Liver (tissue), 9 donors: Measurements from ENCODE around the gene LIPH. TPM values are rescaled to one million over a fixed set of nuclear protein-coding genes. Genes with fewer than 3 reads are reported as not detected.

Experiments
- DNase-seq: peaks from one replicate; pipeline ENCODE4 v3.0.0-alpha.2; 2017; ENCODE audit warnings: low spot score
- H3K27ac ChIP-seq, 2 donors: one replicate each; pipeline ENCODE4 v1.7.0; 2013; ENCODE audit warnings: inconsistent platforms in 2 of 2, low read length in 2 of 2, control low read depth in 1 of 2, low read depth in 1 of 2, mild to moderate bottlenecking in 1 of 2
- H3K27me3 ChIP-seq, 4 donors: one replicate each; pipeline versions ENCODE4 v1.6.1 to v1.7.0; 2013; ENCODE audit warnings: low read length in 3 of 4, inconsistent platforms in 1 of 4, mild to moderate bottlenecking in 1 of 4, moderate library complexity in 1 of 4; ENCODE audit not compliant: control insufficient read depth in 4 of 4, insufficient read depth in 4 of 4
- H3K36me3 ChIP-seq, 4 donors: one replicate each; pipeline versions ENCODE4 v1.6.1 to v1.7.0; 2013; ENCODE audit warnings: low read length in 3 of 4, mild to moderate bottlenecking in 3 of 4, low read depth in 1 of 4, moderate library complexity in 1 of 4; ENCODE audit not compliant: control insufficient read depth in 4 of 4, insufficient read depth in 3 of 4
- H3K4me1 ChIP-seq, 4 donors: one replicate each; pipeline versions ENCODE4 v1.6.1 to v1.7.0; 2013; ENCODE audit warnings: low read length in 3 of 4, mild to moderate bottlenecking in 3 of 4, moderate library complexity in 1 of 4; ENCODE audit not compliant: control insufficient read depth in 4 of 4, insufficient read depth in 4 of 4
- H3K4me3 ChIP-seq, 3 donors: one replicate each; pipeline versions ENCODE4 v1.6.1 to v1.7.0; 2013; ENCODE audit warnings: low read length in 3 of 3, control low read depth in 1 of 3, low read depth in 1 of 3, mild to moderate bottlenecking in 1 of 3
- H3K9ac ChIP-seq, 2 donors: one replicate each; pipeline ENCODE4 v1.7.0; 2013; ENCODE audit warnings: low read length in 2 of 2, mild to moderate bottlenecking in 2 of 2, moderate library complexity in 2 of 2, control low read depth in 1 of 2, low read depth in 1 of 2
- H3K9me3 ChIP-seq, 4 donors: one replicate each; pipeline versions ENCODE4 v1.6.1 to v1.7.0; 2013; ENCODE audit warnings: low read length in 3 of 4; ENCODE audit not compliant: control insufficient read depth in 4 of 4
- EGR1 ChIP-seq, 2 donors: IDR thresholded peaks; 2 replicates each; pipeline ENCODE4 v1.6.1; 2016 to 2018; ENCODE audit warnings: antibody characterized with exemption in 2 of 2, low read depth in 2 of 2
- FOXA1 ChIP-seq: IDR thresholded peaks from 2 replicates; pipeline ENCODE4 v1.6.1; 2016; ENCODE audit warnings: antibody characterized with exemption
- FOXA2 ChIP-seq: IDR thresholded peaks from 2 replicates; pipeline ENCODE4 v1.6.1; 2016; ENCODE audit warnings: antibody characterized with exemption
- GABPA ChIP-seq, 2 donors: IDR thresholded peaks in 1 of 2; conservative IDR thresholded peaks in 1 of 2; 2 replicates each; pipeline ENCODE4 v1.6.1; 2016; ENCODE audit warnings: antibody characterized with exemption in 2 of 2, mild to moderate bottlenecking in 1 of 2, moderate library complexity in 1 of 2
- HNF4A ChIP-seq, 2 donors: conservative IDR thresholded peaks; 2 replicates each; pipeline ENCODE4 v1.6.1; 2016; ENCODE audit warnings: antibody characterized with exemption in 2 of 2, mild to moderate bottlenecking in 2 of 2
- HNF4G ChIP-seq: IDR thresholded peaks from 2 replicates; pipeline ENCODE4 v1.6.1; 2016; ENCODE audit warnings: antibody characterized with exemption
- JUND ChIP-seq, 2 donors: IDR thresholded peaks; 2 replicates each; pipeline ENCODE4 v1.6.1; 2016; ENCODE audit warnings: antibody characterized with exemption in 2 of 2
- NR2F2 ChIP-seq: IDR thresholded peaks from 2 replicates; pipeline ENCODE4 v1.6.1; 2016; ENCODE audit warnings: antibody characterized with exemption
- RAD21 ChIP-seq, 2 donors: IDR thresholded peaks; 2 replicates each; pipeline ENCODE4 v1.6.1; 2016; ENCODE audit warnings: antibody characterized with exemption in 2 of 2, mild to moderate bottlenecking in 2 of 2
- RXRA ChIP-seq, 2 donors: IDR thresholded peaks; 2 replicates each; pipeline ENCODE4 v1.6.1; 2017 to 2018; ENCODE audit warnings: antibody characterized with exemption in 2 of 2, mild to moderate bottlenecking in 1 of 2
- SP1 ChIP-seq: IDR thresholded peaks from 2 replicates; pipeline ENCODE4 v1.6.1; 2018; ENCODE audit warnings: antibody characterized with exemption, mild to moderate bottlenecking
- TAF1 ChIP-seq: conservative IDR thresholded peaks from 2 replicates; pipeline ENCODE4 v1.6.1; 2016; ENCODE audit warnings: antibody characterized with exemption, mild to moderate bottlenecking
- YY1 ChIP-seq: IDR thresholded peaks from 2 replicates; pipeline ENCODE4 v1.6.1; 2016; ENCODE audit warnings: antibody characterized with exemption, mild to moderate bottlenecking
- WGBS: extraction: QIAGEN DNeasy Blood & Tissue Kit; methylation state at CpG from one replicate; pipeline ENCODE4 v1.1.7; 2013; 5-methylcytosine and 5-hydroxymethylcytosine counted together
- polyA plus RNA-seq, 2 donors: library from polyadenylated mRNA; stranded (reverse) in 1 of 2; unstranded in 1 of 2; fragments of 200-250 nt in 1 of 2; fragments of >200 nt in 1 of 2; fragmentation: Nextera tagmentation in 1 of 2; extraction: Ambion mirVana in 1 of 2; gene quantifications; one replicate each; pipeline versions ENCODE4 v1.2.1 to v1.2.3, GENCODE V29; 2013 to 2015
- total RNA-seq, 2 donors: library from RNA; depleted of rRNA; stranded (reverse); fragments of >200 nt; gene quantifications; one replicate each; pipeline ENCODE4 v1.2.3, GENCODE V29; 2014
- TF ChIP-seq, protein P1 (sequence below): IDR thresholded peaks from 2 replicates; pipeline ENCODE4 v1.6.1; 2016; ENCODE audit warnings: antibody characterized with exemption
- TF ChIP-seq, protein P2 (sequence below): IDR thresholded peaks from 2 replicates; pipeline ENCODE4 v1.6.1; 2016; ENCODE audit warnings: antibody characterized with exemption, mild to moderate bottlenecking
- TF ChIP-seq, protein P3 (sequence below): fragments of 150-350 bp; IDR thresholded peaks from 2 replicates; pipeline ENCODE4 v1.5.1; 2017; ENCODE audit warnings: improper control_type of control experiment, low read depth, low read length; ENCODE audit not compliant: missing input control
- TF ChIP-seq, protein P4 (sequence below): IDR thresholded peaks from 2 replicates; pipeline ENCODE4 v1.6.1; 2016; ENCODE audit warnings: antibody characterized with exemption
- TF ChIP-seq, protein P5 (sequence below): IDR thresholded peaks from 2 replicates; pipeline ENCODE4 v1.6.1; 2016; ENCODE audit warnings: antibody characterized with exemption
- donor health status: healthy.
- donor health status: healthy.
- donor health status: healthy.
- donor health status: healthy.
- donor health status: healthy.

The LIPH gene
- total and polyA plus RNA-seq, 4 donors, result under 0.01 to 0.23 (median 0.09) TPM; not detected in 1

DNA sequence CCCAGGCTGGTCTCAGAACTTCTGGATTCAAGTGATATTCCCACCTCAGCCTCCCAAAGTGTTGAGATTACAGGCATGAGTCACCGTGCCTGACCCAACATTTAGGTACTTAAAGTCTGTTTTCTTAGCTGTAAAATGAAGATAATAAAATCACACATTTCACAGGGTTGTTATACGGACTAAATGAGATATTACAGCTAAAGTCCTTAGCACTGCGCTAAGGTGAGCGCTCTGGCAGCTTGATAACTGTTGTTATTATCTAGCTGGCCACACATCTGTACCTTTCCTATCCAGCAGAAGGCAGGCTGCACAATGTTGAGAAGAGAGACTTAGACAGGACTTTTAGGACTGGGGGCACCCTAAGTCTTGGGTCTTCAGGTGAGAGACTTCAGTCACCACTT is 2.7 kb upstream of the LIPH start:
- H3K9ac ChIP-seq, result no peak overlapping the region
- no peaks in the 10 kb centered on the region for H3K36me3 ChIP-seq
- no peaks in the 10 kb centered on the region for H3K9me3 ChIP-seq
- no peak overlapping the region for H3K4me3 ChIP-seq
- TF ChIP-seq TAF1 (no peak), RAD21 (IDR thresholded peaks at IDR 0.05) (no peak), JUND (IDR thresholded peaks at IDR 0.05) (no peak), SP1 (no peak), EGR1 (IDR thresholded peaks at IDR 0.05; ENCODE audit: low read depth in 2 of 2) (no peak), FOXA2 (no peak), RXRA (IDR thresholded peaks at IDR 0.05) (no peak), NR2F2 (no peak)
- TF ChIP-seq, protein P1, sequence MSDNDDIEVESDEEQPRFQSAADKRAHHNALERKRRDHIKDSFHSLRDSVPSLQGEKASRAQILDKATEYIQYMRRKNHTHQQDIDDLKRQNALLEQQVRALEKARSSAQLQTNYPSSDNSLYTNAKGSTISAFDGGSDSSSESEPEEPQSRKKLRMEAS, result no peak
- TF ChIP-seq, protein P2, sequence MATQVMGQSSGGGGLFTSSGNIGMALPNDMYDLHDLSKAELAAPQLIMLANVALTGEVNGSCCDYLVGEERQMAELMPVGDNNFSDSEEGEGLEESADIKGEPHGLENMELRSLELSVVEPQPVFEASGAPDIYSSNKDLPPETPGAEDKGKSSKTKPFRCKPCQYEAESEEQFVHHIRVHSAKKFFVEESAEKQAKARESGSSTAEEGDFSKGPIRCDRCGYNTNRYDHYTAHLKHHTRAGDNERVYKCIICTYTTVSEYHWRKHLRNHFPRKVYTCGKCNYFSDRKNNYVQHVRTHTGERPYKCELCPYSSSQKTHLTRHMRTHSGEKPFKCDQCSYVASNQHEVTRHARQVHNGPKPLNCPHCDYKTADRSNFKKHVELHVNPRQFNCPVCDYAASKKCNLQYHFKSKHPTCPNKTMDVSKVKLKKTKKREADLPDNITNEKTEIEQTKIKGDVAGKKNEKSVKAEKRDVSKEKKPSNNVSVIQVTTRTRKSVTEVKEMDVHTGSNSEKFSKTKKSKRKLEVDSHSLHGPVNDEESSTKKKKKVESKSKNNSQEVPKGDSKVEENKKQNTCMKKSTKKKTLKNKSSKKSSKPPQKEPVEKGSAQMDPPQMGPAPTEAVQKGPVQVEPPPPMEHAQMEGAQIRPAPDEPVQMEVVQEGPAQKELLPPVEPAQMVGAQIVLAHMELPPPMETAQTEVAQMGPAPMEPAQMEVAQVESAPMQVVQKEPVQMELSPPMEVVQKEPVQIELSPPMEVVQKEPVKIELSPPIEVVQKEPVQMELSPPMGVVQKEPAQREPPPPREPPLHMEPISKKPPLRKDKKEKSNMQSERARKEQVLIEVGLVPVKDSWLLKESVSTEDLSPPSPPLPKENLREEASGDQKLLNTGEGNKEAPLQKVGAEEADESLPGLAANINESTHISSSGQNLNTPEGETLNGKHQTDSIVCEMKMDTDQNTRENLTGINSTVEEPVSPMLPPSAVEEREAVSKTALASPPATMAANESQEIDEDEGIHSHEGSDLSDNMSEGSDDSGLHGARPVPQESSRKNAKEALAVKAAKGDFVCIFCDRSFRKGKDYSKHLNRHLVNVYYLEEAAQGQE, result no peak
- no peaks in the 10 kb centered on the region for H3K4me1 ChIP-seq
- H3K27me3 ChIP-seq, result no peaks in the 10 kb centered on the region
- 86% methylated on average over 4 of the region's 4 CpGs for WGBS
- no peak for DNase-seq
- H3K27ac ChIP-seq, result no peak overlapping the region

DNA sequence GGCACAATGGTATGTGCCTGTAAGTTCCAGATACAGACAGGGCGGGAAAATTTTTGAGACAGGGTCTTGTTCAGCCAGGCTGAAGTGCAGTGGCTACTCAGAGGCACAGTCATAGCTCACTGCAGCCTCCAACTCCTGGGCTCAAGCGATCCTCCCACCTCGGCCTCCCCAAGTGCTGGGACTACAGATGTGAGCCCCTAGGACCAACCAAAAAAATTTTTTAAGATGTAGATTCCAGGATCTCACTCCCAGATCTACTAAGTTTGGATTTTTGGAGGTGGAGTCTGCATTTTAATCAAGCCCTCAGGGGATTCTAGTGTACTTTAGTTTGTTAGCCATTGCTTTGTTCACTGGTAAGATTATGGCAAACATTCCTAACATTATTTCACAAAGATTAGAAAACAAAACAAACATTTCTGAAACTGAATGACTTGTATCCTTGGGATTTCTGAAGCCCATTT is 2.7 kb downstream of the LIPH start:
- H3K27me3 ChIP-seq, result no peaks in the 10 kb centered on the region
- WGBS, result 94% methylated on average over 3 of the region's 3 CpGs
- no peaks in the 10 kb centered on the region for H3K9me3 ChIP-seq
- TF ChIP-seq HNF4A (conservative IDR thresholded peaks at IDR 0.05), result no peak
- TF ChIP-seq YY1, result no peak
- TF ChIP-seq GABPA (IDR thresholded peaks at IDR 0.05 in 1 of 2, conservative IDR thresholded peaks at IDR 0.05 in 1 of 2), result no peak
- TF ChIP-seq, protein P3, sequence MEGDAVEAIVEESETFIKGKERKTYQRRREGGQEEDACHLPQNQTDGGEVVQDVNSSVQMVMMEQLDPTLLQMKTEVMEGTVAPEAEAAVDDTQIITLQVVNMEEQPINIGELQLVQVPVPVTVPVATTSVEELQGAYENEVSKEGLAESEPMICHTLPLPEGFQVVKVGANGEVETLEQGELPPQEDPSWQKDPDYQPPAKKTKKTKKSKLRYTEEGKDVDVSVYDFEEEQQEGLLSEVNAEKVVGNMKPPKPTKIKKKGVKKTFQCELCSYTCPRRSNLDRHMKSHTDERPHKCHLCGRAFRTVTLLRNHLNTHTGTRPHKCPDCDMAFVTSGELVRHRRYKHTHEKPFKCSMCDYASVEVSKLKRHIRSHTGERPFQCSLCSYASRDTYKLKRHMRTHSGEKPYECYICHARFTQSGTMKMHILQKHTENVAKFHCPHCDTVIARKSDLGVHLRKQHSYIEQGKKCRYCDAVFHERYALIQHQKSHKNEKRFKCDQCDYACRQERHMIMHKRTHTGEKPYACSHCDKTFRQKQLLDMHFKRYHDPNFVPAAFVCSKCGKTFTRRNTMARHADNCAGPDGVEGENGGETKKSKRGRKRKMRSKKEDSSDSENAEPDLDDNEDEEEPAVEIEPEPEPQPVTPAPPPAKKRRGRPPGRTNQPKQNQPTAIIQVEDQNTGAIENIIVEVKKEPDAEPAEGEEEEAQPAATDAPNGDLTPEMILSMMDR, result no peak
- TF ChIP-seq, protein P2, result no peak
- TF ChIP-seq JUND (IDR thresholded peaks at IDR 0.05), result no peak
- TF ChIP-seq HNF4G, result no peak
- TF ChIP-seq, protein P1, result no peak
- no peak for TF ChIP-seq TAF1
- TF ChIP-seq, protein P4, sequence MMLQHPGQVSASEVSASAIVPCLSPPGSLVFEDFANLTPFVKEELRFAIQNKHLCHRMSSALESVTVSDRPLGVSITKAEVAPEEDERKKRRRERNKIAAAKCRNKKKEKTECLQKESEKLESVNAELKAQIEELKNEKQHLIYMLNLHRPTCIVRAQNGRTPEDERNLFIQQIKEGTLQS, result no peak
- TF ChIP-seq, protein P5, sequence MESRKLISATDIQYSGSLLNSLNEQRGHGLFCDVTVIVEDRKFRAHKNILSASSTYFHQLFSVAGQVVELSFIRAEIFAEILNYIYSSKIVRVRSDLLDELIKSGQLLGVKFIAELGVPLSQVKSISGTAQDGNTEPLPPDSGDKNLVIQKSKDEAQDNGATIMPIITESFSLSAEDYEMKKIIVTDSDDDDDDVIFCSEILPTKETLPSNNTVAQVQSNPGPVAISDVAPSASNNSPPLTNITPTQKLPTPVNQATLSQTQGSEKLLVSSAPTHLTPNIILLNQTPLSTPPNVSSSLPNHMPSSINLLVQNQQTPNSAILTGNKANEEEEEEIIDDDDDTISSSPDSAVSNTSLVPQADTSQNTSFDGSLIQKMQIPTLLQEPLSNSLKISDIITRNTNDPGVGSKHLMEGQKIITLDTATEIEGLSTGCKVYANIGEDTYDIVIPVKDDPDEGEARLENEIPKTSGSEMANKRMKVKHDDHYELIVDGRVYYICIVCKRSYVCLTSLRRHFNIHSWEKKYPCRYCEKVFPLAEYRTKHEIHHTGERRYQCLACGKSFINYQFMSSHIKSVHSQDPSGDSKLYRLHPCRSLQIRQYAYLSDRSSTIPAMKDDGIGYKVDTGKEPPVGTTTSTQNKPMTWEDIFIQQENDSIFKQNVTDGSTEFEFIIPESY, result no peak
- no peak for TF ChIP-seq NR2F2
- no peak for TF ChIP-seq FOXA1
- no peak for TF ChIP-seq RAD21 (IDR thresholded peaks at IDR 0.05)
- TF ChIP-seq EGR1 (IDR thresholded peaks at IDR 0.05; ENCODE audit: low read depth in 2 of 2), result no peak
- TF ChIP-seq SP1, result no peak
- no peak for TF ChIP-seq RXRA (IDR thresholded peaks at IDR 0.05)
- TF ChIP-seq FOXA2, result no peak
- no peaks in the 10 kb centered on the region for H3K4me1 ChIP-seq
- no peaks in the 10 kb centered on the region for H3K36me3 ChIP-seq
- no peak overlapping the region for H3K4me3 ChIP-seq
- DNase-seq, result no peak
- H3K27ac ChIP-seq, result no peak overlapping the region
- no peak overlapping the region for H3K9ac ChIP-seq
